CD8-positive, alpha-beta memory T cell (primary cell): ENCODE results near the gene CPTP. TPM values are rescaled to one million over a fixed set of nuclear protein-coding genes. Genes with fewer than 3 reads are reported as not detected.

Experiments used
- CTCF ChIA-PET: fragments of 350-600 bp; sonication (Branson Sonifier 250); formaldehyde crosslinking; loops from one replicate; lab custom pipeline; 2021; ENCODE audit warnings: antibody characterized with exemption; lab: Charles Lee
- POLR2A ChIA-PET: fragments of 350-600 bp; sonication (Branson Sonifier 250); formaldehyde crosslinking; loops from one replicate; lab custom pipeline; 2021; ENCODE audit warnings: antibody characterized with exemption; lab: Charles Lee
- DNase-seq, 5 donors: peaks; one replicate each; pipeline versions ENCODE4 v3.0.0 to v3.0.0-alpha.2; 2020 to 2022; ENCODE audit warnings: mixed read lengths in 1 of 5
- H3K27ac ChIP-seq: one replicate; pipeline ENCODE4 v1.7.0; 2013; ENCODE audit warnings: low read depth, mild to moderate bottlenecking, low read length, moderate library complexity
- H3K27me3 ChIP-seq: 2 replicates; pipeline ENCODE4 v1.7.0; 2013; ENCODE audit warnings: low read length, mild to moderate bottlenecking; ENCODE audit not compliant: insufficient read depth, poor library complexity, severe bottlenecking
- H3K36me3 ChIP-seq: 2 replicates; pipeline ENCODE4 v1.7.0; 2013; ENCODE audit warnings: mild to moderate bottlenecking, low read length, moderate library complexity; ENCODE audit not compliant: insufficient read depth
- H3K4me1 ChIP-seq: 2 replicates; pipeline ENCODE4 v1.7.0; 2013; ENCODE audit warnings: mild to moderate bottlenecking, low read length, moderate library complexity; ENCODE audit not compliant: insufficient read depth
- H3K4me3 ChIP-seq: 2 replicates; pipeline ENCODE4 v1.7.0; 2013; ENCODE audit warnings: mild to moderate bottlenecking, low read length
- H3K9me3 ChIP-seq: 2 replicates; pipeline ENCODE4 v1.7.0; 2013; ENCODE audit warnings: mild to moderate bottlenecking, low read length
- H3K27ac Mint-ChIP-seq, 8 donors: one replicate each; pipeline ENCODE4 v1.8.0; 2020 to 2021; ENCODE audit warnings: mixed read lengths in 8 of 8, mild to moderate bottlenecking in 6 of 8, inconsistent platforms in 3 of 8, moderate library complexity in 3 of 8
- H3K27me3 Mint-ChIP-seq, 2 donors: one replicate each; pipeline ENCODE4 v1.8.0; 2020 to 2021; ENCODE audit warnings: mixed read lengths in 2 of 2, mild to moderate bottlenecking in 1 of 2, moderate library complexity in 1 of 2
- H3K36me3 Mint-ChIP-seq, 3 donors: one replicate each; pipeline ENCODE4 v1.8.0; 2020 to 2021; ENCODE audit warnings: mixed read lengths in 3 of 3, inconsistent platforms in 1 of 3, mild to moderate bottlenecking in 1 of 3
- H3K4me1 Mint-ChIP-seq, 3 donors: one replicate each; pipeline ENCODE4 v1.8.0; 2020 to 2021; ENCODE audit warnings: mixed read lengths in 3 of 3, inconsistent platforms in 1 of 3, mild to moderate bottlenecking in 1 of 3
- H3K4me3 Mint-ChIP-seq, 7 donors: one replicate each; pipeline ENCODE4 v1.8.0; 2020 to 2021; ENCODE audit warnings: mixed read lengths in 7 of 7, mild to moderate bottlenecking in 6 of 7, moderate library complexity in 4 of 7, inconsistent platforms in 2 of 7
- H3K9me3 Mint-ChIP-seq, 5 donors: one replicate each; pipeline ENCODE4 v1.8.0; 2020 to 2022; ENCODE audit warnings: mixed read lengths in 5 of 5, mild to moderate bottlenecking in 3 of 5, moderate library complexity in 2 of 5, inconsistent platforms in 1 of 5
- polyA plus RNA-seq: library from polyadenylated mRNA; unstranded; fragments of 300-500 nt; fragmentation: Illumina TruSeq; gene quantifications from one replicate; pipeline ENCODE4 v1.2.3, GENCODE V29; 2021
- total RNA-seq, 2 experiments: library from RNA; stranded (reverse); gene quantifications; one replicate each; pipeline ENCODE4 v1.2.3, GENCODE V29; 2021

The CPTP gene
- total and polyA plus RNA-seq, 3 experiments from 2014 or later, result 17.6 to 23.6 (median 18.3) TPM

- Histone ChIP-seq H3K9me3 (no peaks in the 10 kb centered on the region), H3K36me3 (no peaks in the 10 kb centered on the region), H3K4me3 (no peak overlapping the region), H3K27ac (no peak overlapping the region), H3K27me3 (peaks cover 4% of the 10 kb centered on the region), H3K4me1 (peaks cover 23% of the 10 kb centered on the region)
- ChIA-PET CTCF (interaction anchor here (5.0 kb wide), 1 partner anchor 16 kb away, joined by 19 read pairs; no protein-coding TSS in a partner anchor), POLR2A (interaction anchor here (1.1 kb wide), 1 partner anchor 16 kb away, joined by 4 read pairs; no protein-coding TSS in a partner anchor)
- H3K36me3 Mint-ChIP-seq, result no peaks in the 10 kb centered on the region
- H3K4me3 Mint-ChIP-seq, result peak overlapping the region in 1 of 7 donors; percentile 7
- H3K27me3 Mint-ChIP-seq, result peaks cover 10 to 31% of the 10 kb centered on the region in 2 donors
- no peak overlapping the region for H3K27ac Mint-ChIP-seq
- no peaks in the 10 kb centered on the region for H3K9me3 Mint-ChIP-seq
- no peak for DNase-seq
- H3K4me1 Mint-ChIP-seq, result peaks cover 8 to 40% (median 14%) of the 10 kb centered on the region in 3 donors
Measured at GRCh38 chr1:1356166-1356795, 31.7 kb downstream of the CPTP start.

GRCh38 chr1:1356796-1357401 is 32.3 kb downstream of the CPTP start:
- Mint-ChIP-seq H3K36me3 (no peaks in the 10 kb centered on the region), H3K9me3 (no peaks in the 10 kb centered on the region), H3K4me1 (peaks cover 8 to 40% (median 14%) of the 10 kb centered on the region in 3 donors), H3K27ac (no peak overlapping the region), H3K27me3 (peaks cover 10 to 31% of the 10 kb centered on the region in 2 donors), H3K4me3 (no peak overlapping the region)
- H3K4me3 ChIP-seq, result no peak overlapping the region
- DNase-seq, result no peak
- ChIA-PET POLR2A (no interaction called here), CTCF (interaction anchor here (2.2 kb wide), 1 partner anchor 15 kb away, joined by 9 read pairs; no protein-coding TSS in a partner anchor)
- H3K9me3 ChIP-seq, result no peaks in the 10 kb centered on the region
- peaks cover 23% of the 10 kb centered on the region for H3K4me1 ChIP-seq
- H3K36me3 ChIP-seq, result no peaks in the 10 kb centered on the region
- peaks cover 4% of the 10 kb centered on the region for H3K27me3 ChIP-seq
- no peak overlapping the region for H3K27ac ChIP-seq

GRCh38 chr1:1357871-1358432 is 33.4 kb downstream of the CPTP start:
- H3K9me3 ChIP-seq, result no peaks in the 10 kb centered on the region
- CTCF ChIA-PET, result interaction anchor here (2.2 kb wide), 1 partner anchor 14 kb away, joined by 9 read pairs; no protein-coding TSS in a partner anchor
- POLR2A ChIA-PET, result interaction anchor here (0.6 kb wide), 1 partner anchor 14 kb away, joined by 3 read pairs; no protein-coding TSS in a partner anchor
- Mint-ChIP-seq H3K36me3 (no peaks in the 10 kb centered on the region), H3K4me3 (peak overlapping the region in 1 of 7 donors; percentile 54), H3K27ac (no peak overlapping the region), H3K27me3 (peaks cover 10 to 24% of the 10 kb centered on the region in 2 donors), H3K9me3 (no peaks in the 10 kb centered on the region), H3K4me1 (peaks cover 3 to 29% (median 5%) of the 10 kb centered on the region in 3 donors)
- H3K4me1 ChIP-seq, result peaks cover 23% of the 10 kb centered on the region
- no peaks in the 10 kb centered on the region for H3K36me3 ChIP-seq
- H3K4me3 ChIP-seq, result no peak overlapping the region
- H3K27ac ChIP-seq, result peak overlapping the region; percentile 1
- H3K27me3 ChIP-seq, result no peaks in the 10 kb centered on the region
- DNase-seq, result no peak

- H3K27ac Mint-ChIP-seq, result peak within 1 kb of the TSS in 3 of 8 donors; percentile 36 to 71 (median 50)
- H3K36me3 Mint-ChIP-seq, result no peaks in the 10 kb centered on the region
- POLR2A ChIA-PET, result interaction anchor here (0.6 kb wide), 2 partner anchors 41 to 242 kb away, joined by 3 read pairs; partner anchors contain the start of gene CCNL2
- Histone ChIP-seq H3K4me1 (peaks cover 17% of the 10 kb centered on the region), H3K4me3 (no peak within 1 kb of the TSS), H3K36me3 (no peaks in the 10 kb centered on the region), H3K27me3 (no peaks in the 10 kb centered on the region), H3K9me3 (no peaks in the 10 kb centered on the region), H3K27ac (peak within 1 kb of the TSS; percentile 1)
- no peak for DNase-seq
- CTCF ChIA-PET, result interaction anchor here (2.2 kb wide), 1 partner anchor 14 kb away, joined by 9 read pairs; no protein-coding TSS in a partner anchor
- peak within 1 kb of the TSS in 6 of 7 donors; percentile 23 to 75 (median 57) for H3K4me3 Mint-ChIP-seq
- H3K27me3 Mint-ChIP-seq, result peaks cover 10 to 24% of the 10 kb centered on the region in 2 donors
- H3K9me3 Mint-ChIP-seq, result no peaks in the 10 kb centered on the region
- peaks cover 3 to 24% (median 5%) of the 10 kb centered on the region in 3 donors for H3K4me1 Mint-ChIP-seq
Measured at GRCh38 chr1:1358433-1359271, 34.0 kb downstream of the CPTP start, which contains the start of gene MXRA8. Gene MXRA8 (minus strand): TSS chr1:1358555. CDS start chr1:1358504, 51 bp downstream.

GRCh38 chr1:1359308-1359663 is 34.7 kb downstream of the CPTP start:
- DNase-seq, result peak in 1 of 5 donors; percentile 64
- Histone ChIP-seq H3K9me3 (no peaks in the 10 kb centered on the region), H3K27ac (no peak overlapping the region), H3K4me3 (no peak overlapping the region), H3K36me3 (no peaks in the 10 kb centered on the region), H3K27me3 (no peaks in the 10 kb centered on the region), H3K4me1 (peaks cover 11% of the 10 kb centered on the region)
- POLR2A ChIA-PET, result no interaction called here
- Mint-ChIP-seq H3K27ac (peak overlapping the region in 3 of 8 donors; percentile 36 to 71 (median 50)), H3K4me1 (peaks cover 3 to 17% (median 5%) of the 10 kb centered on the region in 3 donors), H3K4me3 (peak overlapping the region in 5 of 7 donors; percentile 23 to 68 (median 50)), H3K27me3 (peaks cover 10 to 18% of the 10 kb centered on the region in 2 donors), H3K9me3 (no peaks in the 10 kb centered on the region), H3K36me3 (no peaks in the 10 kb centered on the region)
- CTCF ChIA-PET, result interaction anchor here (0.7 kb wide), 1 partner anchor 12 kb away, joined by 3 read pairs; no protein-coding TSS in a partner anchor

GRCh38 chr1:1359664-1360468 is 35.3 kb downstream of the CPTP start:
- Histone ChIP-seq H3K4me1 (peaks cover 10% of the 10 kb centered on the region), H3K36me3 (no peaks in the 10 kb centered on the region), H3K27ac (no peak overlapping the region), H3K9me3 (no peaks in the 10 kb centered on the region), H3K27me3 (no peaks in the 10 kb centered on the region), H3K4me3 (no peak overlapping the region)
- Mint-ChIP-seq H3K27ac (peak overlapping the region in 2 of 8 donors; percentile 36 to 71), H3K9me3 (no peaks in the 10 kb centered on the region), H3K36me3 (no peaks in the 10 kb centered on the region), H3K4me1 (peaks cover 3 to 17% (median 5%) of the 10 kb centered on the region in 3 donors), H3K4me3 (peak overlapping the region in 2 of 7 donors; percentile 64 to 68), H3K27me3 (peaks cover 9 to 18% of the 10 kb centered on the region in 2 donors)
- DNase-seq, result no peak
- ChIA-PET CTCF (interaction anchor here (0.7 kb wide), 1 partner anchor 12 kb away, joined by 3 read pairs; no protein-coding TSS in a partner anchor), POLR2A (no interaction called here)
